LNCAP (cell line): ENCODE data around the gene ABHD16A.

Experiments
- CTCF ChIP-seq: fragments of 450-650 bp; IDR thresholded peaks from 2 replicates; pipeline ENCODE4 v1.5.1; 2017; ENCODE audit warnings: mild to moderate bottlenecking

ABHD16A gene

GRCh38 chr6:31728767-31729514 is 25.8 kb upstream of the ABHD16A start, which contains the start of gene DDAH2:
Gene DDAH2 (minus strand): TSS chr6:31729299. CDS start chr6:31729161, 138 bp downstream.
- TF ChIP-seq CTCF = peak; percentile 66

GRCh38 chr6:31727717-31728671 is 24.9 kb upstream of the ABHD16A start:
- no peak for TF ChIP-seq CTCF

GRCh38 chr6:31727034-31727716 is 24.1 kb upstream of the ABHD16A start:
- no peak for TF ChIP-seq CTCF

- no peak for TF ChIP-seq CTCF
Observed at GRCh38 chr6:31725502-31726350, 22.6 kb upstream of the ABHD16A start.

- TF ChIP-seq CTCF = no peak
Observed at GRCh38 chr6:31723980-31724691, 21.0 kb upstream of the ABHD16A start.

GRCh38 chr6:31723245-31723979 is 20.3 kb upstream of the ABHD16A start, which contains the start of gene MPIG6B:
Gene MPIG6B (plus strand): TSS chr6:31723373. CDS start chr6:31723384, 11 bp downstream.
- no peak for TF ChIP-seq CTCF
